ENCODE data around the gene ID3. TPM values are rescaled to one million over a fixed set of nuclear protein-coding genes. Genes with fewer than 3 reads are reported as not detected.

Gene ID3
- total and polyA plus RNA-seq, 2 donors (not counting 3 experiments of a cell fraction or from before 2014, with no cell fraction given) = 277 to 971 TPM

DNA sequence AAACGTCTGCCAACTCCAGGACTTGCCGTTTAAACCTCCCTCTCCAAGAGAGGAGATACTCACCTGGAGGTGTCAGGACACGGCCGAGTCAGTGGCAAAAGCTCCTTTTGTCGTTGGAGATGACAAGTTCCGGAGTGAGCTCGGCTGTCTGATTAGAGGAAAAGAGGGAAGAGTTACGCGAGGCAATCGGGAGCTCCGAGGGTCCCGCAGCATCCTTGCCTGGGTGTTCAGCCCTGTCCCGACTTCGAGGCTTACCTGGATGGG lies 497 bp downstream of the ID3 start:
- TF ChIP-seq POLR2A (IDR thresholded peaks at IDR 0.05; ENCODE audit: low read depth, low read length) = no peak
- no peak for TF ChIP-seq POLR2AphosphoS5 (IDR thresholded peaks at IDR 0.05; ENCODE audit: insufficient read depth, low read depth, low read length)
- TF ChIP-seq, protein P1, sequence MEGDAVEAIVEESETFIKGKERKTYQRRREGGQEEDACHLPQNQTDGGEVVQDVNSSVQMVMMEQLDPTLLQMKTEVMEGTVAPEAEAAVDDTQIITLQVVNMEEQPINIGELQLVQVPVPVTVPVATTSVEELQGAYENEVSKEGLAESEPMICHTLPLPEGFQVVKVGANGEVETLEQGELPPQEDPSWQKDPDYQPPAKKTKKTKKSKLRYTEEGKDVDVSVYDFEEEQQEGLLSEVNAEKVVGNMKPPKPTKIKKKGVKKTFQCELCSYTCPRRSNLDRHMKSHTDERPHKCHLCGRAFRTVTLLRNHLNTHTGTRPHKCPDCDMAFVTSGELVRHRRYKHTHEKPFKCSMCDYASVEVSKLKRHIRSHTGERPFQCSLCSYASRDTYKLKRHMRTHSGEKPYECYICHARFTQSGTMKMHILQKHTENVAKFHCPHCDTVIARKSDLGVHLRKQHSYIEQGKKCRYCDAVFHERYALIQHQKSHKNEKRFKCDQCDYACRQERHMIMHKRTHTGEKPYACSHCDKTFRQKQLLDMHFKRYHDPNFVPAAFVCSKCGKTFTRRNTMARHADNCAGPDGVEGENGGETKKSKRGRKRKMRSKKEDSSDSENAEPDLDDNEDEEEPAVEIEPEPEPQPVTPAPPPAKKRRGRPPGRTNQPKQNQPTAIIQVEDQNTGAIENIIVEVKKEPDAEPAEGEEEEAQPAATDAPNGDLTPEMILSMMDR (IDR thresholded peaks at IDR 0.05; ENCODE audit: extremely low read depth in 1 of 2, insufficient read depth in 1 of 2, low read depth in 1 of 2, low read length in 2 of 2) = no peak
- no peak for TF ChIP-seq EZH2 (IDR thresholded peaks at IDR 0.05; ENCODE audit: borderline replicate concordance, low read depth, low read length, severe bottlenecking)
- no peak for TF ChIP-seq GATA2 (IDR thresholded peaks at IDR 0.05; ENCODE audit: insufficient read depth, insufficient read length, low read depth, low read length)
- no peak for TF ChIP-seq JUN (IDR thresholded peaks at IDR 0.05; ENCODE audit: borderline replicate concordance, insufficient read depth, insufficient read length, low read depth)
- no peak for TF ChIP-seq MYC (IDR thresholded peaks at IDR 0.05; ENCODE audit: low read depth, low read length)
- TF ChIP-seq FOS (IDR thresholded peaks at IDR 0.05; ENCODE audit: borderline replicate concordance, insufficient read depth, low read length) = no peak
- TF ChIP-seq, protein P2, sequence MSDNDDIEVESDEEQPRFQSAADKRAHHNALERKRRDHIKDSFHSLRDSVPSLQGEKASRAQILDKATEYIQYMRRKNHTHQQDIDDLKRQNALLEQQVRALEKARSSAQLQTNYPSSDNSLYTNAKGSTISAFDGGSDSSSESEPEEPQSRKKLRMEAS (IDR thresholded peaks at IDR 0.05; ENCODE audit: insufficient read depth, insufficient read length) = no peak
- ChIA-PET CTCF (interaction anchor here (1.0 to 24.8 kb wide), 5 partner anchors 10 to 75 kb away, joined by 3 to 1069 read pairs (median 8); no protein-coding TSS in a partner anchor), POLR2A (interaction anchor here (0.7 to 2.2 kb wide), 10 partner anchors 10 to 214 kb away, joined by 3 to 13 read pairs (median 5); partner anchors contain the start of gene HNRNPR)
- FAIRE-seq (no peak), DNase-seq (ENCODE audit: low read depth, low spot score) (no peak)
- Histone ChIP-seq H4K20me1 (replicated peaks; ENCODE audit: control insufficient read depth, extremely low read depth, insufficient read depth, low read length) (no peaks in the 10 kb centered on the region), H3K4me2 (ENCODE audit: insufficient read depth, low read length) (peak overlapping the region; percentile 36), H3K4me3 (replicated peaks in 1 of 3; ENCODE audit: insufficient read depth in 1 of 3, low read depth in 1 of 3, low read length in 3 of 3) (peak overlapping the region; percentile 69 to 94 (median 89)), H2AFZ (ENCODE audit: low read depth, low read length) (no peak overlapping the region), H3K4me1 (ENCODE audit: control insufficient read depth, extremely low read depth, insufficient read depth, low read length) (peaks cover 61% of the 10 kb centered on the region), H3K9ac (replicated peaks; ENCODE audit: extremely low read depth, insufficient read depth, low read length) (peak overlapping the region; percentile 99), H3K36me3 (ENCODE audit: control insufficient read depth in 2 of 2, extremely low read depth in 1 of 2, insufficient read depth in 2 of 2, low read length in 2 of 2) (peaks cover 2 to 3% of the 10 kb centered on the region in 2 experiments), H3K79me2 (ENCODE audit: control insufficient read depth, insufficient read depth, low read length) (peaks cover 28% of the 10 kb centered on the region), H3K9me1 (replicated peaks; ENCODE audit: control insufficient read depth, extremely low read depth, insufficient read depth, low read length) (no peaks in the 10 kb centered on the region), H3K27me3 (ENCODE audit: control insufficient read depth in 2 of 2, insufficient read depth in 2 of 2, low read length in 2 of 2) (no peaks in the 10 kb centered on the region), H3K27ac (ENCODE audit: insufficient read depth, low read depth, low read length) (peak overlapping the region; percentile 99), H3K9me3 (replicated peaks; ENCODE audit: control insufficient read depth, insufficient read depth, low read length) (no peaks in the 10 kb centered on the region)
- intact Hi-C loops (cut with micrococcal nuclease) (loop anchor here (1.0 to 5.0 kb wide), 4 partner anchors 11 to 243 kb away; partner anchors contain the start of genes ELOA and GALE), dilution Hi-C loops (cut with MboI; ENCODE audit: extremely low pct_ligation_motif_present, low sequenced_read_pairs) (no loop called here)
- TSS peak; percentile 15 for BruUV-seq (replicated peaks)
